ENCODE results near the gene ELMOD1. TPM values are rescaled to one million over a fixed set of nuclear protein-coding genes. Genes with fewer than 3 reads are reported as not detected.
"Not testable (repeated sequence)": the region's sequence is repeated elsewhere in the genome, so short reads cannot be mapped to it uniquely, and the experiment has no call there.

ELMOD1 gene
- total RNA-seq, 1 experiment from 2014 or later = 0.35 TPM

DNA sequence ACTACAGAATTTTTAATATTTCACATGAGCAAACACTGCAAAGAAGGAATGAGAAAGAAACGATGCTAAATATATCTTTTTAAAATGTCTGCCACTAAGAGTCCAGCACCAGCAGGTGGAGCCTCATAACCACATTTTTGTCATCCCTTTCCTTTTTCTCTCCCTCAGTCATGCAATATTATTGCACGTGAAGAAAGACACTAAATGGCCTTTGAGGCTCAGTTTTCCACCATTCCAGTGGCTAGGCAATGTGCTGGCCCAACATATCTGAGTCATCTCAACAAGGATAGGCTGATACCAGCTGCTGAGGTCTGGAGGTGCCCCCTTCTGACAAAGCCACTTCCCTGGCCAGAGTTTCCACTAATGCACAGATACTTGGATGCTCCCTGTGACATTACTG lies 27.2 kb upstream of the ELMOD1 start:
- Mint-ChIP-seq H3K9me3 (ENCODE audit: low read depth, unreplicated experiment) (no peaks in the 10 kb centered on the region), H3K36me3 (ENCODE audit: insufficient read depth, unreplicated experiment) (peaks cover 17% of the 10 kb centered on the region), H3K27me3 (ENCODE audit: unreplicated experiment) (no peaks in the 10 kb centered on the region), H3K4me1 (ENCODE audit: low read depth, unreplicated experiment) (peaks cover 29% of the 10 kb centered on the region), H3K4me3 (ENCODE audit: low read depth, unreplicated experiment) (no peak overlapping the region), H3K27ac (ENCODE audit: unreplicated experiment) (no peak overlapping the region)
- CTCF ChIA-PET = interaction anchor here (0.6 to 2.2 kb wide), 2 partner anchors 125 to 264 kb away, joined by 3 to 9 read pairs; no protein-coding TSS in a partner anchor
- intact Hi-C loops (cut with micrococcal nuclease; ENCODE audit: unreplicated experiment) = loop anchor here (1.0 to 5.0 kb wide), 2 partner anchors 126 to 209 kb away; no protein-coding TSS in a partner anchor
- TF ChIP-seq CTCF (IDR thresholded peaks at IDR 0.05; ENCODE audit: unreplicated experiment) = peak; percentile 43
- peak; percentile 28 for DNase-seq
- no TSS peak for BruUV-seq (replicated peaks)

GRCh38 chr11:107564877-107565218 lies 26.1 kb upstream of the ELMOD1 start:
- DNase-seq = no peak
- Mint-ChIP-seq H3K27me3 (ENCODE audit: unreplicated experiment) (no peaks in the 10 kb centered on the region), H3K4me3 (ENCODE audit: low read depth, unreplicated experiment) (peak overlapping the region; percentile 96), H3K36me3 (ENCODE audit: insufficient read depth, unreplicated experiment) (peaks cover 17% of the 10 kb centered on the region), H3K27ac (ENCODE audit: unreplicated experiment) (peak overlapping the region; percentile 72), H3K9me3 (ENCODE audit: low read depth, unreplicated experiment) (no peaks in the 10 kb centered on the region), H3K4me1 (ENCODE audit: low read depth, unreplicated experiment) (peaks cover 29% of the 10 kb centered on the region)
- TSS peak; percentile 48 for BruUV-seq (replicated peaks)
- no peak for TF ChIP-seq CTCF (IDR thresholded peaks at IDR 0.05; ENCODE audit: unreplicated experiment)
- CTCF ChIA-PET = interaction anchor here (2.2 kb wide), 1 partner anchor 124 kb away, joined by 9 read pairs; no protein-coding TSS in a partner anchor
- intact Hi-C loops (cut with micrococcal nuclease; ENCODE audit: unreplicated experiment) = loop anchor here (5.0 kb wide), 1 partner anchor 207 kb away; no protein-coding TSS in a partner anchor

GRCh38 chr11:107565219-107565937 lies 25.6 kb upstream of the ELMOD1 start, which contains the start of gene ALKBH8:
TSS of gene ALKBH8 (minus strand) at chr11:107565735. CDS start at chr11:107560893, 4,842 bp downstream.
- intact Hi-C loops (cut with micrococcal nuclease; ENCODE audit: unreplicated experiment) = no loop called here
- H3K9me3 Mint-ChIP-seq (ENCODE audit: low read depth, unreplicated experiment) = no peaks in the 10 kb centered on the region
- H3K36me3 Mint-ChIP-seq (ENCODE audit: insufficient read depth, unreplicated experiment) = peaks cover 17% of the 10 kb centered on the region
- no peaks in the 10 kb centered on the region for H3K27me3 Mint-ChIP-seq (ENCODE audit: unreplicated experiment)
- H3K4me3 Mint-ChIP-seq (ENCODE audit: low read depth, unreplicated experiment) = peak within 1 kb of the TSS; percentile 96
- CTCF ChIA-PET = no interaction called here
- no TSS peak for BruUV-seq (replicated peaks)
- DNase-seq = peak; percentile 60
- H3K27ac Mint-ChIP-seq (ENCODE audit: unreplicated experiment) = peak within 1 kb of the TSS; percentile 72
- TF ChIP-seq CTCF (IDR thresholded peaks at IDR 0.05; ENCODE audit: unreplicated experiment) = no peak
- peaks cover 29% of the 10 kb centered on the region for H3K4me1 Mint-ChIP-seq (ENCODE audit: low read depth, unreplicated experiment)

GRCh38 chr11:107565955-107566501 lies 24.9 kb upstream of the ELMOD1 start:
- CTCF ChIA-PET; BruUV-seq (replicated peaks): not testable (repeated sequence)
- peaks cover 17% of the 10 kb centered on the region for H3K36me3 Mint-ChIP-seq (ENCODE audit: insufficient read depth, unreplicated experiment)

GRCh38 chr11:107566569-107566968 lies 24.4 kb upstream of the ELMOD1 start:
- CTCF ChIA-PET = no interaction called here
- Mint-ChIP-seq H3K9me3 (ENCODE audit: low read depth, unreplicated experiment) (no peaks in the 10 kb centered on the region), H3K36me3 (ENCODE audit: insufficient read depth, unreplicated experiment) (peaks cover 17% of the 10 kb centered on the region), H3K27me3 (ENCODE audit: unreplicated experiment) (no peaks in the 10 kb centered on the region), H3K4me1 (ENCODE audit: low read depth, unreplicated experiment) (peaks cover 29% of the 10 kb centered on the region), H3K27ac (ENCODE audit: unreplicated experiment) (no peak overlapping the region), H3K4me3 (ENCODE audit: low read depth, unreplicated experiment) (no peak overlapping the region)
- intact Hi-C loops (cut with micrococcal nuclease; ENCODE audit: unreplicated experiment) = no loop called here
- no TSS peak for BruUV-seq (replicated peaks)
- no peak for TF ChIP-seq CTCF (IDR thresholded peaks at IDR 0.05; ENCODE audit: unreplicated experiment)
- DNase-seq = no peak

More at GRCh38 chr11:107565955-107566501, 24.9 kb upstream of the ELMOD1 start:
- H3K27ac Mint-ChIP-seq (ENCODE audit: unreplicated experiment) = peak overlapping the region; percentile 72
- H3K4me3 Mint-ChIP-seq (ENCODE audit: low read depth, unreplicated experiment) = peak overlapping the region; percentile 96
- intact Hi-C loops (cut with micrococcal nuclease; ENCODE audit: unreplicated experiment); DNase-seq; H3K9me3 Mint-ChIP-seq (ENCODE audit: low read depth, unreplicated experiment); H3K27me3 Mint-ChIP-seq (ENCODE audit: unreplicated experiment): not testable (repeated sequence)
- H3K4me1 Mint-ChIP-seq (ENCODE audit: low read depth, unreplicated experiment) = peaks cover 29% of the 10 kb centered on the region
